RCC 7860 (cell line): ENCODE data around the gene ADGRA1.

Experiments used
- DNase-seq: peaks from one replicate; pipeline ENCODE4 v3.0.0-alpha.2; 2015; ENCODE audit warnings: low spot score
- FAIRE-seq: peaks from 2 replicates; lab custom pipeline; 2012; peaks lifted over from hg19 to GRCh38; lab: Jason Lieb, UNC

The ADGRA1 gene

DNA sequence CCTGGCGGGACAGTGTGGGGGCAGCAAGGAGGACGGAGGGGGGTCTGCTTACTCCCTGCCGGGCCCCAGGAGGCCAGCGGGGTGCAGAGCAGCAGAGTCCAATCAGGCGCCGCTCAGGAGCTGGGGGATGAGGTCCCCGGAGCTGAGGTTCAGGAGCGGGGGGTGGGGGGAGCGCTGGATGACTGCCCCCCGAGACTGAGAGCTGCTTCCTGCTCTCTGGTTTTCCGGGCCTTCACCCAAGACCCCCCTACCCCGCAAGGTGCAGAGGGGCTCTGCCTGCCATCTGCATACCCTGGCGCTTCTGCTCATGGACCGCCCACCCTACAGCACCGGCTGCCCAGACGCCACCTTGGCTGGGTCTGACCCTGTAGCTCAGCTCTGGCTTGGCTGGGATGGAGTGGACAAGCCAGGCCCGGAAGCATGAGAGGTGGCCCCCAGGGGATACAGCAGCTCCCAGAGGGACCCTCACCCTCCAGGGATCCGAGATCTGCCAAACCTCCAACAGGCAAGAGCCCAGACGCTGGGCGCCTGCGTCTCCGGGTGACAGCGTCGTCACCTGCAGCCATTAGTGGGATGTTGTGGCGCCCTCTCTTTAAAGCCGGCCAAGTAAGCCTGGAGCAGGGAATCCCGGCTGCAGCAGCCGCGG is 73.2 kb downstream of the ADGRA1 start:
- no peak for DNase-seq
- no peak for FAIRE-seq

- DNase-seq (no peak), FAIRE-seq (no peak)
Observed at GRCh38 chr10:133161486-133162109, 73.9 kb downstream of the ADGRA1 start.

DNA sequence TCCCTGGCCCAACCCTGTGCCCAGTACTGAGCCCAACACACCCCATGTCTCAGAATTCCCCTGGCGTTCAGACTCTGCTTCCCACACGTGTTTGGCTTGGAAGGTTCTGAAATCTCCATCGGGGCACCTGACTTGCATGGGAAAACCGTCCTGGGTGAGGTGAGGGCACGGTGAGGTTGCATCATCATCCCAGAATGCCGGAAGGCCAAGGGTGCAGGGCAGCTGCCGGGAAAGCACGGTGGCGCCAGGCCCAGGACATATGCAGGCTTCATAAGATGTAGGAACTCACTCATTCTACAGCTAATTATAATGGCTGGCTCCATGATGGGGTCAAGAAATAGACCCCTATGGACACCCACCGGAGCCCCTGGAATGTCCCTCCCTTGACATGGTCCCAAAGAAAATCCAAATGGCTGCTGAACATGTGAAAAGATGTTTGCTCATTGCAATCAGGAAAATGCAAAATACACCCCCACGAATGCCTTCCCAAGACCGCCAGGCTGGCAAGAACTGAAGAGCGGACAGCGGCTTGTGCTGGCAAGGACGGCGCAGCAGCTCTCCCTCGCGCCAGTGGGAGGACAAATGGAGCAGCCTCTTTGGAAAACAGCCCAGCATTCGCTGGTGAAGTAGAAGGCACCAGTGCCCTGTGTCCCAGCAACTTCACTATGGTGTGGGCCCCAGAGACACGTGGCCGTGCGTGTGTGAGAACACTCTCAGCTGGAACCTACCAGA is 74.6 kb downstream of the ADGRA1 start:
- FAIRE-seq (no peak), DNase-seq (no peak)

DNA sequence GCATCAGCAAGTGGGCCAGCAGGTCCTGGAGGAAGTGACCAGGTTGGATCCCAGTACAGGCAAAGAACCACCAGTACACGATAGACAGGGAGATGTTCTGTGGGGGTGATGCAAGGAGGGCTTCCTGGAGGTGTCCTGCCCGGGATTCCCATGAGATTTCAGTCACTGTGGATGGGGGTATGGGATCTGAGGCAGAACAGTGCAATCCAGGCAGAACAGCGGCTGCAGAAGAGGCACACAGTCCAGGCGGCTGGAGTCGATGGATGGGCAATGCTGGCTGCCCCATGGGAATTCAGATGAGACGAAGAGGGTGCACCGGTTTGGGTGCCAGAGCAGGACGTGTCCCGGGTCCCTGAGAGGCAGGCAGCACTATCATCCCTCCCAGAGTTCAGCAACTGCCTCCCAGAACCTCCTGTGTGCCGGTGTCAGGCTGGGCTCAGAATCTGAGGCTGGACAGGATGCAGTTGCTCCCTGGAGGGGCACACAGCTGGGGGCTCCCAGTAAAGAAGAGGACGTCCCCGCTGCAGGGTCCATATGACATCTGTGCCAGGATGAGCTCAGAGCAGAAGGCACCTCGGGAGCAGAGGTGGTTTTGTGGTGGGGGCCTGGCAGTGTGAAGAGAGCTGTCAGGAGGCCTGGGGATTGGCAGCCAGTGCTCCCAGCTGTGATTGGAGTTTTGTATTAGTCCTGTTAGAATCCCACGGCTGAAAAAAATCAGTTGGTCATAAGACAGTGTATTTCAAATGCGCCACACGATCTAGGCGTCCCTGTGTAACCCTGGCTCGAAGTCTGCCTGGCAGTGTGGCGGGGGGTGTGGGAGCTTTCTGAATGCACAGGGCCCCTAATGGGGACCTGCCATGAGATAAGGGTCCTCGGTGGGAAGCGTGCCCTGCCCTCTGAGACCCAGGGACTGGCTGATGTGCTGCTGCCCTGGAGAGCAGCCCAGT is 75.5 kb downstream of the ADGRA1 start:
- DNase-seq, result no peak
- FAIRE-seq, result no peak

DNA sequence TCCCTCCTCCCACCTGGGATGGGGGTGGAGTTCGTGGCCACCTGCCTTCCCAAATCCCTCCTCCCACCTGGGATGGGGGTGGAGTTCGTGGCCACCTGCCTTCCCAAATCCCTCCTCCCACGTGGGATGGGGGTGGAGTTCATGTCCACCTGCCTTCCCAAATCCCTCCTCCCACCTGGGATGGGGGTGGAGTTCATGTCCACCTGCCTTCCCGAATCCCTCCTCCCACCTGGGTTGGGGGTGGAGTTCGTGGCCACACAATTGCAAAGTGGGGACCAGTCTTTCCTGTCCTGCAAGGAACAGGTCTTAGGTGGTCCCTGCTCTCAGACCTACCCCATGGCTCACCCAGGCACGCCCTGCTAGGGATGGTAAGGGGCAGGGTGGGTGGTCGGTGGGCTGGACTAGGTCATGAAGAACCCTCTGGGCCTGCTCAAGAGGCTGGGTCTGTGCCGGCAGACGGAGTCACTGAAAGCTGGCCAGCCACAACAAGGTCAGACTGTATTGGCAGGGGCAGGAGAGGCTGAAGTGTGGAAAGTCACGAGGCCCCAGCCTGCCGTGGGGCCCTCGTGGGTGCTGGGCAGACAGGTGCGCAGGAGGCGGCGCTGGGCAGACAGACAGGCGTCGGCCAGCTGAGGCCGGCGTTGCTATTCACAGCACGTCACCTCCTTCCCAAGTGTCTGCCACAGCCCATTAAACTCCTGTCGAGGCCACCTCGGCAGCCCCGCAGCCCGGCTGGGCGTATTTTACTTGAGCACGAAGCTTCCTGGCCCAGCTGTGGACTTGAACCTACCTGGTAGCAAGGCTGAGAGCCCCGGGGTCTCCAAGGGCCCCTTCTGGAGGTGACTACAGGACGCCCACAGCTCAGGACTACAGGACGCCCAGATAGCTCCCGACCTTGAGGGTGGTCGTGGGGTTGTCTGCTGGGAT is 76.4 kb downstream of the ADGRA1 start:
- DNase-seq (no peak), FAIRE-seq (no peak)

DNA sequence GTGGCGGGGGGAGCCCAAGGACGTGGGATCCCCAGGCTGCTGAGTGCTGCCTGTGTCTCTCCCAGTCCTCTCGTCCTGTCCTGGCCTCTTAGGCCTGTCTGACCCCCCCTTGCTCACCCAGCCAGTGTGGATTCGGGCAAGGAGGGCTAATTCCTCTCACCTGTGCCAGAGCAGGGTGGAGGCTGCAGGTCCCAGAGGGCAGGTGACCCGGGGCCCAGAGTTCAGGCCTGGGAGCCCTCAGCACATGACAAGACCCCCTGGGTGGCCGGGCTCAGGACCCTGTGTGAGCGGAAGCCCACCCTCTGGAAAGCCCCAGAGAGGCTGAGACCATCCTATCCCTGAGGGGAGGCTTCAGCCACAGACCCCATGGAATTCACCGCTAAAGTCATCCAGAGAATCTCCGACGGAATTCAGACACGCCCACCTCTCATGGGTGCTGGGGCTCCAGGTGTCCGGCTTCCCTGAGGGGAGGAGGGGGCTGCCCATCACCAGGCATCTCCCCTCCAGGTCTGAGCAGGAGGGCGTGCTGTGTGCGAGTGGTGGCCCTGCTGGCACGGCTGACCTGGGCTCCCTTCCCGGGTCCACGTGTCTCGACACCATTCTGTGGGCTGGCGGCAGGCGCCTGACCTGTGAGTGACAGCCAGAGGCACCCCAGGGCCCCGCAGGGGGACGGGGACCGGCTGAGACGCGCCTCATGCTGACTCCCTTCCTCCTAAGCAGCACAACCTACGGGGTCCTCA is 77.3 kb downstream of the ADGRA1 start:
- FAIRE-seq (no peak), DNase-seq (no peak)

GRCh38 chr10:133165556-133166503 is 78.1 kb downstream of the ADGRA1 start:
- no peak for FAIRE-seq
- DNase-seq, result no peak

GRCh38 chr10:133166504-133166827 is 78.7 kb downstream of the ADGRA1 start:
- DNase-seq (no peak), FAIRE-seq (no peak)

GRCh38 chr10:133166828-133167692 is 79.3 kb downstream of the ADGRA1 start:
- DNase-seq (no peak), FAIRE-seq (no peak)

DNA sequence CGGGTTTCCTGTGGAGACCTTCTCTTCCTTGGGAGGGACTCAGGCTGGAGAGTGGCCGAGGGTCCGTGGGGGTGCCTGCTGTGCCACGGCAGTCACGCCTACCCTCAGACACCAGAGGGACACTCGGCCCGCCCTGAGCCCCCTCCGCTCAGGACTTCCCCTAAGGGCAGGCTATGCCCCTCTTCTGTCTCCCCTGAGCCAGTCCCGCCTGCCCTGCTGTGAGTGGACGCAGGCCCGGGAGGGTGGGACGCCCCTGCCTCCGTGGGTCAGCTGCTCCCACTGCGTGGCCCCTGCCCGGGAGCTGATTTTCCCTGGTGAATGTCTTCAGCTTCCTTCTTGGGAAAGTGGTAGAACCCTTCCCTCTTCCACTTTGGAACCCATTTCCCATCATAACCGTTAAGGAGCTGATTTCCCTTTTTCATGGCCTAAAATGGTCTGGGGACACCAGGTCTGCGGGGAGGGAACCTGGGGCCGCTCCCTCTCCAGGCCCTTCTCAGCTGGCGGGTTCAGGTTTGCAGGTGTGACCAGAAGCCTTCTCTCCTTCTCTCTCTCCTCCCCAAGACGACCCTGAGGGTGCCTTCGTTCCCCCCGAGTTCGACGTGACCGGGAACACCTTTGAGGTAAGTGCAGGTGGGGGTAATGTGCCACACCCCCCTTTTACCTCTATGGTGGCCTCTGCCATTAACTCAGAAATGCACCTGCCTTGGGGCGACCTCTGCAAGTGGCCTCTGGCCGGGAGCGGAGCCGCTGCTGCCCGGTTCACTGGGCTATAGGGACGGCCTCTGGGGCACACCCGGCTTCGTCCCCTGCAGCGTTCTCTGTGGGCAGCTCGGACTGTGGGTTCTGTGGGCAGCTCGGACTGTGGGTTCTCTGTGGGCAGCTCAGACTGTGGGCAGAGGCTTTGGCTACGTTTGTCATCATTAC is 80.2 kb downstream of the ADGRA1 start:
- DNase-seq (no peak), FAIRE-seq (no peak)

GRCh38 chr10:133168617-133169031 is 80.9 kb downstream of the ADGRA1 start:
- DNase-seq, result no peak
- FAIRE-seq, result no peak

GRCh38 chr10:133169173-133169947 is 81.6 kb downstream of the ADGRA1 start:
- DNase-seq, result no peak
- FAIRE-seq, result no peak

- FAIRE-seq (no peak), DNase-seq (no peak)
Observed at GRCh38 chr10:133170092-133170491, 82.4 kb downstream of the ADGRA1 start.

- FAIRE-seq (no peak), DNase-seq (no peak)
Observed at GRCh38 chr10:133173860-133174640, 86.3 kb downstream of the ADGRA1 start.
